Mononuclear cell (primary cell): ENCODE results near the gene GPR78. TPM values are rescaled to one million over a fixed set of nuclear protein-coding genes. Genes with fewer than 3 reads are reported as not detected.
"Not testable (repeated sequence)": the region's sequence is repeated elsewhere in the genome, so short reads cannot be mapped to it uniquely, and the experiment has no call there.

ENCODE experiments used
- H3K27me3 ChIP-seq: 2 replicates; pipeline ENCODE4 v1.6.0; 2011; ENCODE audit warnings: low read length, control low read depth; ENCODE audit not compliant: insufficient read depth
- H3K4me1 ChIP-seq: 2 replicates; pipeline ENCODE4 v1.5.1; 2011; ENCODE audit warnings: mild to moderate bottlenecking, low read length, control low read depth; ENCODE audit not compliant: insufficient read depth
- H3K4me3 ChIP-seq: 2 replicates; pipeline ENCODE4 v1.5.1; 2011; ENCODE audit warnings: mild to moderate bottlenecking, low read length, moderate library complexity
- H3K9me3 ChIP-seq: 2 replicates; pipeline ENCODE4 v1.5.1; 2011; ENCODE audit warnings: low read depth, mild to moderate bottlenecking, control low read depth, low read length
- total RNA-seq: library from RNA; depleted of rRNA; stranded (reverse); fragments of >200 nt; gene quantifications from one replicate; pipeline ENCODE4 v1.2.3, GENCODE V29; 2012

GPR78 gene
- total RNA-seq, 1 donor = not detected

DNA sequence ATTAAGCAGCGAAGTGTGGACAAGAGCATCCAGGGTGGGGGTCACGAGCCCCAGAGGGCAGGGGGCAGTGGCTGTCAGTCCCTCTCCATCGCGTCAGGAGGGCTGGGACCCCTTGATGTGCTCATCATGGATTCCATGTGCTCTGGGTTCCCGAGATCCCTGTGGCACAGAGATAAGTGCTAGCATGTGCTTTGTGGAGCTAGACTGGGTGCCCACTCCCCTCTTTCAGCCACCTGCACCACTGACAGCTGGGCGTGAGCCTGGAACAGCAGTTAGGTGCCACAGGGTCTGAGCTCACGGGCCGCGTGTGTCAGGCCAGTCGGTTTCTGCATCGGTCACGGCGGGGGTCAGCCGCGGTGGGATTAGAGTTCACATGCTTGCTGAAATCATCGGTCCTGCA, 36.6 kb downstream of the GPR78 start:
- H3K27me3 ChIP-seq = no peaks in the 10 kb centered on the region
- H3K4me3 ChIP-seq = no peak overlapping the region
- H3K9me3 ChIP-seq = no peaks in the 10 kb centered on the region
- no peaks in the 10 kb centered on the region for H3K4me1 ChIP-seq

DNA sequence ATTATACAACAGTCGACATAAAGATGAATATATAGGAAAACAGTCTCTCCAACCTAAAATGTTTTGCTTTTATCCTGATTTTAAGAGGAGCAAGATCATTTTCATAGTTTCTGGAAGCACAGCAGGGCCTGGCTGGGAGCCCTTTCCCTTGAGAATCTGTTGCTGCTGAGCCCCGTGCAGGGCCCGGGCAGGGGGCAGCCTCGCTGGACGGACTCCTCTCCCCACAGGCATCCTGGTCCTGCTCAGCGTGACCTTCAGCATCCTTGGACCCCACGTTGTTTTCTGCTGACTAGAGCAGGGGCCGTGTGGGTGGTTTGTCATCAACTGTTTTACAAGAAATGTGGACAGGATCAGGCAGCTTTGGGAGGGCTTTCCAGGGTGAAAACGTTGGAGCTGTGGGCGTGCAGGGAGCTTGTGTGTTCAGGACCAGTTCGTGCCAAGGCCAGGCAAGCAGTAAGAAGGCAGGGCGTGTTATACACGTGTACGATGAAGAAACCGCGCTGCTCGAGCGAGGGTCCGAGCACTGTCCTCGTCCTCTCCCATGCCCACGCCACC, 37.4 kb downstream of the GPR78 start:
- Histone ChIP-seq H3K27me3 (no peaks in the 10 kb centered on the region), H3K9me3 (no peaks in the 10 kb centered on the region), H3K4me3 (no peak overlapping the region), H3K4me1 (no peaks in the 10 kb centered on the region)

DNA sequence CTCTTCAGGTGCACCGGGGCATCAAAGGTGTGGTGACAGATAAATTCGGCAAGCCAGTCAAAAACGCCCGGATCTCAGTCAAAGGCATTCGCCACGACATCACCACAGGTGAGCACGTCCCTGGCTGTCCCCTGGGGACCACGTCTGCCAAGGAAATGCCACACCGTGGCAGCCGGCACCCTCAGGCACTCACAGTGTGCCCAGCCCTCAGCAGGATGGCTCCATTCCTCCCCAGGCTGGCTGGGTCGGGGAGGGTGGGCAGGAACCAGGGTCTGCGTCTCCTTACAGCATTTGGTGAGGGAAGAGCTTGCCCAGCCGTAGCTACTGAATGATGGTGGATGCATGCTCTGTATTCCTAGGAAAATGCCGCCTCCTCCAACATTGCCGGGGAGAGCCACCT, 38.2 kb downstream of the GPR78 start:
- Histone ChIP-seq H3K4me3 (no peak overlapping the region), H3K9me3 (no peaks in the 10 kb centered on the region), H3K27me3 (no peaks in the 10 kb centered on the region), H3K4me1 (no peaks in the 10 kb centered on the region)

DNA sequence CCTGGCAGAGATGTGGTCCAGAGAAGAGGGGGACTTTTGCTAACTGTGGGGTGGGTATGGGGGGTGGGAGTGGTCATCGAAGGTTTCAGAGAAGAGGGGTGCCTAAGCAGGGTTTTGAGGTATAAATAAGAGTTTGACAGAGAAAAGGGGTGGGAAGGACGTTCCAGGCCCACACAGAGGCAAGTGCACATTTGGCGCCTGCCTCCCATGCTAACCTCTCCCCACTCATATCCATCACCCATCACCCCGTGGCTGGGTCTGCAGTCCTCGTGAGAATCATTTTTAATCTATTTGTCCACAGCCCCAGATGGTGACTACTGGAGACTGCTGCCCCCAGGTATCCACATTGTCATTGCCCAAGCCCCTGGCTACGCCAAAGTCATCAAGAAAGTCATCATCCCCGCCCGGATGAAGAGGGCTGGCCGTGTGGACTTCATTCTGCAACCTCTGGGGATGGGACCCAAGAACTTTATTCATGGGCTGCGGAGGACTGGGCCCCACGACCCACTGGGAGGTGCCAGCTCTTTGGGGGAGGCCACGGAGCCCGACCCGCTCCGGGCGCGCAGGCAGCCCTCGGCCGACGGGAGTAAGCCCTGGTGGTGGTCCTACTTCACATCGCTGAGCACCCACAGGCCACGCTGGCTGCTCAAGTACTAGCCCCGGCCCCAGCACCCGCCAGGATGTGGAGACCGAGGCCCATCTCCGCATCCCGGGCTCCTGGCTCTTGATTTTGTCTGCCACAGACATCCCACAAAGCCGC, 38.9 kb downstream of the GPR78 start:
- no peaks in the 10 kb centered on the region for H3K4me1 ChIP-seq
- no peaks in the 10 kb centered on the region for H3K27me3 ChIP-seq
- no peaks in the 10 kb centered on the region for H3K9me3 ChIP-seq
- H3K4me3 ChIP-seq = no peak overlapping the region

DNA sequence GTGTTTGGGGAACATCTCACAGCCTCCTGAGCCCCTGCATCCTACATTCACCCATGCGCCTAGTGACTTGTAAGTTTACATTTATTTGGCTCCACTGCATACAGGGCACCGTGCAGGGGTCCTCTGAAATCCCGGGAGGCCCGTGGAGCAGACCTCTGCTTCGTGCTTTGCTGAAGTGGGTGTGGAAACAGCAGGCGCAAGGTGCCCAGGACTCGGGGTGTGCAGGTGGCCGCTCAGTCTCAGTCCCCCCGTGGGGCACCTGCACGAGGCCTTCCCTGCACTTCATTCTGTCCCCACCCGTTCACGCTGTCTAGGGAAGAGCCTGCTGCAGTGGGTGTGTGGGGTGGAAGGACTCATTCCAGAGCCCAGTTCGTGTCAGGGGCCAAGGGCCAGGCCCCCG, 40.9 kb downstream of the GPR78 start:
- not testable (repeated sequence) for H3K9me3 ChIP-seq, H3K4me1 ChIP-seq, H3K4me3 ChIP-seq, H3K27me3 ChIP-seq

DNA sequence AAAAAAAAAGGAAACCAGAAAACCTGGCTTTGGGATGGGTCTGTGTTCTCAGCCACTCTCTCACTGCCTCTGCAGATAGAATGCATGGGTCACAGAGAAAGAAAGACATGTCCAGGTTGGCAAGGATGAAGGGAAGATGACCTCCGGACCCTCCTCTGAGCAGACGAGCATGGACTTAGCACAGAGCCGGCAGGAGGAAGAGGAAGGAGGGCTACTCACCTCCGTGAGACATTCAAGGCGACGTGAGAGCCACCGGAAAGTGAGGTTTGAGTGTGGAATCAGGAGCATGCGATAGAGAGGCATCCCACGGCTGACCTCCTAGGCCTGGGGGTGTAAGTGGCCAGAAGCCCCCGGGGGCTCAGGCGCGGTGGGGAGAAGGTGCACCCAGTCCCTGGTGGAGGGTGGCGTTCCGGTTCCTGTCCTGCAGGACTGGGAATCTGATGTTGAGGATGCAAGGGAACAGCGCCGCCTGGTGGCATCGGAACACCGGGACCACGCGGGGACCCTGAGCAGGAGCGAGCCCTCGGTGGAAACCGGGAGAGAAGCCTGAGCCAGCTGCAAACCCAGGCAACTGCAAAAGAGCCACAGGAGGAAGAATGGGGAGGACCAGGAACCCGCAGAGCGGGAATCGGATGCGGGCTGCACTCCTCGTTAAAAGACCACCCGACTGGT, 44.5 kb downstream of the GPR78 start:
- H3K4me3 ChIP-seq, H3K27me3 ChIP-seq, H3K9me3 ChIP-seq, H3K4me1 ChIP-seq: not testable (repeated sequence)

DNA sequence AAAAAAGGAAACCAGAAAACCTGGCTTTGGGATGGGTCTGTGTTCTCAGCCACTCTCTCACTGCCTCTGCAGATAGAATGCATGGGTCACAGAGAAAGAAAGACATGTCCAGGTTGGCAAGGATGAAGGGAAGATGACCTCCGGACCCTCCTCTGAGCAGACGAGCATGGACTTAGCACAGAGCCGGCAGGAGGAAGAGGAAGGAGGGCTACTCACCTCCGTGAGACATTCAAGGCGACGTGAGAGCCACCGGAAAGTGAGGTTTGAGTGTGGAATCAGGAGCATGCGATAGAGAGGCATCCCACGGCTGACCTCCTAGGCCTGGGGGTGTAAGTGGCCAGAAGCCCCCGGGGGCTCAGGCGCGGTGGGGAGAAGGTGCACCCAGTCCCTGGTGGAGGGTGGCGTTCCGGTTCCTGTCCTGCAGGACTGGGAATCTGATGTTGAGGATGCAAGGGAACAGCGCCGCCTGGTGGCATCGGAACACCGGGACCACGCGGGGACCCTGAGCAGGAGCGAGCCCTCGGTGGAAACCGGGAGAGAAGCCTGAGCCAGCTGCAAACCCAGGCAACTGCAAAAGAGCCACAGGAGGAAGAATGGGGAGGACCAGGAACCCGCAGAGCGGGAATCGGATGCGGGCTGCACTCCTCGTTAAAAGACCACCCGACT, 50.2 kb downstream of the GPR78 start:
- not testable (repeated sequence) for H3K4me3 ChIP-seq, H3K9me3 ChIP-seq, H3K4me1 ChIP-seq

DNA sequence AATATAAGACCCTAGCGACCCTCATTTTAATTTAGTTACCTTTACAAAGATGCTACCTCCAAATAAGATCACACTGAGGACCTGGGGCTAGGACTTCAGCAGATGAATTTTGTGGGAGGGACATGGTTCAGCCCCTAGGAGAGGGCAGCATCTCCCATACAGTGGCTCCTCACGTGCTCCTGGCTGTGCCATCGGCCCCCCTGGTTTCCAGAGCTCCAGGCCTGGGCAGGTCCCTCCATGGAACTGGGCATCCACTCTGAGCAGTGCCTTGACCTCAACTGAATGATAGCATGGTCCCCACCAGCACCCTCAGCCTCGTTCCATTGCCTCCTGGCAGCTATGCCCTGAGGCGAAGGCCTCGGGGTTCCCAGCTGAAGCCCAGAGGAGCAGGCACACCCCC, 51.7 kb downstream of the GPR78 start:
- not testable (repeated sequence) for H3K4me1 ChIP-seq

More for the DNA sequence above, 50.2 kb downstream of the GPR78 start:
- not testable (repeated sequence) for H3K27me3 ChIP-seq

DNA sequence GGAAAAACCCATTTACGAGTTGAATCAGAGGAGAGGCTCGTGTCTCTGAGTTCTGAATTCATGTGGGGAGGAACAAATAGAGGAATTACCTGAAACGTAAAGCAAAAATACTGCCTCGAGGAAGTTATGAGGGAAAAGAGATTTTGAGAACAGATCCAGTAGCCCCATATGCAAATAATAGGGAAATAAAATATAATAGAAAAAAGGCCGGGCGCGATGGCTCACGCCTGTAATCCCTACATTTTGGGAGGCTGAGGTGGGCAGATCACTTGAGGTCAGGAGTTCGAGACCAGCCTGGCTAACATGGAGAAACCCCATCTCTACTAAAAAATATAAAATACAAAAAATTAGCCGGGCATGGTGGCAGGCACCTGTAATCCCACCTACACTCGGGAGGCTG, 54.6 kb downstream of the GPR78 start:
- H3K4me1 ChIP-seq, H3K27me3 ChIP-seq, H3K4me3 ChIP-seq, H3K9me3 ChIP-seq: not testable (repeated sequence)

More for the DNA sequence above, 51.7 kb downstream of the GPR78 start:
- H3K9me3 ChIP-seq, H3K4me3 ChIP-seq, H3K27me3 ChIP-seq: not testable (repeated sequence)

DNA sequence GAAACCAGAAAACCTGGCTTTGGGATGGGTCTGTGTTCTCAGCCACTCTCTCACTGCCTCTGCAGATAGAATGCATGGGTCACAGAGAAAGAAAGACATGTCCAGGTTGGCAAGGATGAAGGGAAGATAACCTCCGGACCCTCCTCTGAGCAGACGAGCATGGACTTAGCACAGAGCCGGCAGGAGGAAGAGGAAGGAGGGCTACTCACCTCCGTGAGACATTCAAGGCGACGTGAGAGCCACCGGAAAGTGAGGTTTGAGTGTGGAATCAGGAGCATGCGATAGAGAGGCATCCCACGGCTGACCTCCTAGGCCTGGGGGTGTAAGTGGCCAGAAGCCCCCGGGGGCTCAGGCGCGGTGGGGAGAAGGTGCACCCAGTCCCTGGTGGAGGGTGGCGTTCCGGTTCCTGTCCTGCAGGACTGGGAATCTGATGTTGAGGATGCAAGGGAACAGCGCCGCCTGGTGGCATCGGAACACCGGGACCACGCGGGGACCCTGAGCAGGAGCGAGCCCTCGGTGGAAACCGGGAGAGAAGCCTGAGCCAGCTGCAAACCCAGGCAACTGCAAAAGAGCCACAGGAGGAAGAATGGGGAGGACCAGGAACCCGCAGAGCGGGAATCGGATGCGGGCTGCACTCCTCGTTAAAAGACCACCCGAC, 55.8 kb downstream of the GPR78 start:
- H3K4me3 ChIP-seq, H3K9me3 ChIP-seq, H3K4me1 ChIP-seq, H3K27me3 ChIP-seq: not testable (repeated sequence)

Other genes starting within 250 kb of the GPR78 start
- 5.1 TPM for gene ACOX3, start 139.7 kb upstream of the GPR78 start, total RNA-seq
- gene TRMT44, start 139.6 kb upstream of the GPR78 start, total RNA-seq = 35.2 TPM
- not detected for gene CPZ, start 12.4 kb downstream of the GPR78 start, total RNA-seq